ENCODE measurements around the gene CPOX.

The CPOX gene

DNA sequence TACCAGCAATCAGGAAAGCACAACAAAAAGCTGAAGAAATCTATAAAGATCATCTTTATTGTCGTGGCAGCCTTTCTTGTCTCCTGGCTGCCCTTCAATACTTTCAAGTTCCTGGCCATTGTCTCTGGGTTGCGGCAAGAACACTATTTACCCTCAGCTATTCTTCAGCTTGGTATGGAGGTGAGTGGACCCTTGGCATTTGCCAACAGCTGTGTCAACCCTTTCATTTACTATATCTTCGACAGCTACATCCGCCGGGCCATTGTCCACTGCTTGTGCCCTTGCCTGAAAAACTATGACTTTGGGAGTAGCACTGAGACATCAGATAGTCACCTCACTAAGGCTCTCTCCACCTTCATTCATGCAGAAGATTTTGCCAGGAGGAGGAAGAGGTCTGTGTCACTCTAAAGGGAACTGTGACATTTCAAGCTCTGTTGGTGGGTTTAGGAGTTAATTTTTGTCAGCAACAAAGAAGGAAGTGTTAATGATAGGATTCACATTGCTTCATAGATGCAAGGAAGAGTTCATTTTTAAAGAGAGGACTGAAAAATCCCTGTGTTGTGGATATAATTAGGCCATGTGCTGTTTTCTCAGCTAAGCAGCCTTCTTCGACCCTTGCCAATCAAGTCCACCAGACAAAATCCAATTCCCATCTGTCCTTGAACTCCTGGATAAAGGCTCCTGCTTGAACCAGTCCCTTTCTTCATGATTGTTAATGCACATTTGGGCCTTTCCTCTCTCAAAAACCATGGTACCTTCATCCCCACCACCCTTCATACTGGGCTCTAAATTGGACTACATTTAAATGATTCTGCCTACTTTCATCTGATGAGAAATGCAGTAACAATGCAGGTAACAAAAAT, 60.5 kb downstream of the CPOX start:
- DNase-seq: no peak

DNA sequence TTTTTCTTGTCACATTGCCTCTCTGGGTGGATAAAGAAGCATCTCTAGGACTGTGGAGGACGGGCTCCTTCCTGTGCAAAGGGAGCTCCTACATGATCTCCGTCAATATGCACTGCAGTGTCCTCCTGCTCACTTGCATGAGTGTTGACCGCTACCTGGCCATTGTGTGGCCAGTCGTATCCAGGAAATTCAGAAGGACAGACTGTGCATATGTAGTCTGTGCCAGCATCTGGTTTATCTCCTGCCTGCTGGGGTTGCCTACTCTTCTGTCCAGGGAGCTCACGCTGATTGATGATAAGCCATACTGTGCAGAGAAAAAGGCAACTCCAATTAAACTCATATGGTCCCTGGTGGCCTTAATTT, 61.2 kb downstream of the CPOX start:
- DNase-seq: no peak

DNA sequence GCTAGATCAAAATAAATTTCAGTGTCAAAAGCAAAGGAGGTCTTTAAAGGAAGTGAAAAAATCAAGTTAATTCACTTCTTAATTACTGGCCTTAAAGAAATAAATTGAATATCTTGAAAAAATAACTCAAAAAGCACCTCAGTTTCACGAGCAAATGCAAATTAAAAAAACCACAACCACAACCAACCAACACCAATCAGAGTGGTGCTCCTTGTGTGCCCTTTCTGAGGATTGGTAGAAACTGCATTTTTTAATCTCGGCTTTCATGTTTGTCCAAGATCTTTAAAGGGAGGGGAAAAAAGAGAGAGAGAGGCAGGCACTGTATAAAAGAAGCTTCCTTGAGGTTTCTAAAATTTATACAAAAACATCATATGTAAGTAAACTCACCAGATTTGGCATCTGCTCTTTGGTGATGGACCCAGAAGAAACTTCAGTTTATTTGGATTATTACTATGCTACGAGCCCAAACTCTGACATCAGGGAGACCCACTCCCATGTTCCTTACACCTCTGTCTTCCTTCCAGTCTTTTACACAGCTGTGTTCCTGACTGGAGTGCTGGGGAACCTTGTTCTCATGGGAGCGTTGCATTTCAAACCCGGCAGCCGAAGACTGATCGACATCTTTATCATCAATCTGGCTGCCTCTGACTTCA, 61.7 kb downstream of the CPOX start, which contains the start of gene GPR15:
Gene GPR15 (plus strand): TSS at position 357 of the 653 bp plus-strand sequence. CDS start 56 bp downstream, at position 413.
- no peak for DNase-seq

DNA sequence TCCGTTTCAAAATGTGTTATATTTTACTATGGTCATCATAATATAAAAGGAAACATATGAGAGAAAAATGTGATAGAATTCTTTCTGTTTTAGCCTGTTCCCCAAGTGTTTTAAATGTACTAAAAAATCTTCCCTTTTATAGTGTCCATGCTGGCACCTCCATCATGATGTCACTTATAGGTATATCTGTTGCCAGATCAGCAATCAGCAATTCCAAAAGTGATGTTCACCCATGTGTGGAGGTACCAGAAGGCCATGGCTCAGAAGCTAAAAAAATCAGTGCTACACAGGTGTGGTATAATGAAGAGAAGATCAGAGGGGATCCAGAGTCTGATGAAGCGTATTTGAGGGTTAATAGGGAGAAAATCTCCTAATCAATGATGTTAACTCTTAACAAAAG, 62.7 kb downstream of the CPOX start:
- DNase-seq: no peak

DNA sequence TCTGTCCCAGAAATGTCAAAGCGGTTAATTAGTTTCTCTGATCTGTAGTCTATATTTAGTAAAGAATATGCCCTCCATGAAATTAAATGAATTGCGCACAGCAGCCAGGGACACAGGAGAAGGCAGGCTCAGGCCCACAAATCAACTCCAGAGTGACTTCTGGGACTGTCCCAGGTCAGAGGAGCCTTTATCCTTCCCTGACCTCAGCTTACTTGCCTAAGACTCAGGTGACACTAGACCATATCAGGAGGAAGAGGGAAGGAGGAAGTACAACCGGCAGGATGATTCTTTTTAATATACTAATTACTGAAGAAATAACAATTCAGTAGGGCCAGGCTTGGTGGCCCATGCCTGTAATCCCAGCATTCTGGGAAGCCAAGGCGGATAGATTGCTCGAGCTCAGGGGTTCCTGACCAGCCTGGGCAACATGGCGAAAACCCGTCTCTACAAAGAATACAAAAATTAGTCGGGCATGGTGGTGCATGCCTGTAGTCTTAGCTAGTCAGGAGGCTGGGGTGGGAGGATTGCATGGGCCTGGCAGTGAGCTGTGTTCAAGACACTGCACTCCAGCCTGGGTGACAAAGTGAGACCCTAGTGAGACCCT, 63.5 kb downstream of the CPOX start:
- no peak for DNase-seq

All from CD4-positive, alpha-beta T cell treated with Interleukin-17A for 4 hours (primary cell).